Ecto neural progenitor cell (in vitro differentiated cells): ENCODE measurements around the gene PLEKHG5.
"Not testable (repeated sequence)": the region's sequence is repeated elsewhere in the genome, so short reads cannot be mapped to it uniquely, and the experiment has no call there.

Experiments
- DNase-seq: peaks from one replicate; pipeline ENCODE4 v3.0.0-alpha.2; 2018; ENCODE audit warnings: low spot score

Gene PLEKHG5

GRCh38 chr1:6495540-6496364, 4.3 kb upstream of the PLEKHG5 start:
- DNase-seq: no peak

DNA sequence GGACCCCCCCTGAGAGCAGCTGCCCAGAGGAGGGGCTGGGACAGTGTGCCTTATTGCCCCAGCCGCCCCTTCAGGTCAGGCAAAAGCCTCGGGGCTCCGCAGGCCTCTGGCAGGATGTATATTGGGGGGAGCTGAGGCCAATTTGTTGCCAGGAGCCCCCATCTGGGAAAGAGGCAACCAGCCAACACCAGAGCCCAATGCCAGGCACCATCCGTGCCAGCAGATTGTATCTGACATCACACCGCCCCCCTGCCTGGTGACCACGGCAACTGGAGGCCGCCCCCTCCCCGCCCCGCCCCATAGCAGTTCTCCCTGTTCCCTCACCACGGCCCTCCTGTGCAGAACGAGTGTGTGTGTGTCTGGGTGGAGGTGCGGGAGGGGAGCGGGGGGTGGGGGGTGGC, 3.6 kb upstream of the PLEKHG5 start:
- no peak for DNase-seq

DNA sequence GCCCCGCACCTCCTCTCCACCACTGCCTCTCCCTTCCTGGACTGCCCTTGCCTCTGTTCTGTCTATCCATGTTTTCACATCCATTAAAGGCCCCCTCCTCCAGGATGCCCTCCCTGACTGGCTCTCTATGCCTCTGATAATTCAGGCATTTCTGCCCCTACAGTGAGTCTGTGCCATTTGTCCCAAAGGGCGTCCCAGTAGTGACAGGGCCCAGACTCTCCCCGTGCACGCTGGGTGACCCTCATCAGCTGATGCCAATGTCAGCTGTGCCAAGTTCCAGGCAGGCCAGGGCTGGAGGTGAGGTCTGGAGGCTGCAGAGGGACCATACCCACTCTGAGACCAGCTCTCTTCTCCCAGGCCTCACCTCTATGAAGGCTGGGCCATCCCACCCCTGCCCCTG, 3.2 kb upstream of the PLEKHG5 start:
- DNase-seq: no peak

DNA sequence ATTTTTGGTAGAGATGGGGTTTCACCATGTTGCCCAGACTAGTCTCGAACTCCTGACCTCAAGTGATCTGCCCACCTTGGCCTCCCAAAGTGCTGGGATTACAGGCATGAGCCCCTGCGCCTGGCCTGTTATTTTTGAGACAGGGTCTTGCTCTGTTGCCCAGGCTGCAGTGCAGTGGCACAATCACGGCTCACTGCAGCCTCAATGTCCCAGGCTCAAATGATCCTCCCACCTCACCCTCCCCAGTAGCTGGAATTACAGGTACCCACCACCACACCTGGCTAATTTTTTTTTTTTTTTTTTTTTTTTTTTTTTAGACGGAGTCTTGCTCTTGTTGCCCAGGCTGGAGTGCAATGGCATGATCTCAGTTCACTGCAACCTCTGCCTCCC, 2.4 kb upstream of the PLEKHG5 start:
- not testable (repeated sequence) for DNase-seq

GRCh38 chr1:6491966-6492365, 499 bp upstream of the PLEKHG5 start:
- no peak for DNase-seq

- no peak for DNase-seq
Observed at GRCh38 chr1:6491081-6491449, 402 bp downstream of the PLEKHG5 start.

DNA sequence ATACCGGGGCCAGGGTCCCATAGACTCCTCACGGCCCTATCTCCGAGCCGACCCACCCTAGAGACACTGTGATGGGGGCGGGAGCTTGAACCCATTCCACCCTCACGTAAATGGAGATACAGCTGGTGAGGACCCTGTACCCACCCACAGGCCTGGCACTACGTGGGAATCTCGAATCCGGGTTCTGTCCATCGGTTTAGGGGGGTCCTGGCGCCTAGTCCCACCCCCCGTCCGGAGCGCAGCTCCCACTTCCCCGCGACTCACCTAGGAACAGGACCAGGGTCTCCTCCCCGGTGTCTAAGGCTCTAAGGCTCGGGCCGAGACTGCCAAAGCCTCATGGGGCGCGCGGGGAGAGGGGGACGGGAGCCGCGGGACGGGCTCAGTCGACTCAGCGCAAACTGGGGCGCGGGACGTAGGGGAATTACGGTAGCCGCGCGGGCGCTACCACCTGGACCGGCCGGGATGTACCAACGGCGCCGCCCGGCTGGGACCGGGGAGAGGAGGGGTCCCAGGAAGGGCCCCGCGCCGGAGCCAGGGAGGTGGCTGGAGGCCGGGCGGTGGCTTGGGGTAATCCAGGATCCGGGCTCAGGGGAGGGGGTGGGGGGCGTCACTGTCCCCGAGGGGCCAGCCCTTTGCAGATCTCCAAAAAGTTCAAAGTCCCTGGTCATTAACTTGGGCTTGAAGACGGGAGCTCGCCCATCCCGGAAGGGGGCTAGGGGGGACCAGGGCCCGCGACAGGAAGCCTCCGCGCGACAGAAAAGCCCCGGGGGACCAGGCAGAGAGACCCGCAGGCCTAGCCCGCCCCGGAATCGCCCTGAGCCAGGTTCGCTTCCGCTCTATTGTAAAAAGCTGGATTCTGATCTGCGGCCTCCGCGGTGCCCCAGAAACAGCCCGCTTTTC, 1.0 kb downstream of the PLEKHG5 start:
- DNase-seq: peak; percentile 85

DNA sequence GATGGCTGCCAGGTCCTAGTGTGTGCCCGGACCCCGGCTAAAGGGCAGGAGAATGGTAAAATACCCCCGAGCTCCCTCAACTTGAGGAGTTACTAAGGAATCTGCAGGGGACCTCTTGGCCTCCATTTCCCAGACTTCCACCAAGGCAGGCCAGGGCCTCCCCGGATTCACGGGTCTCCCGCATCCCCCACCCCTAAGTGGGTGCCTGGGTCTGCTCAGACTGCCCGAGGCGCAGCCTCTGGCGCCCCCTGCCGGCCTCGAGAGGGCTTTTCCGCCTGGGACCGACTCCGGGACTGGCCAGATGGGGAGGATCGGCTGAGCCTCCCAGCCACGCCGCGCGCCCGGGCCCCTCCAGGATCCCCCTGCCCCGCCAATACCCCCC, 1.7 kb downstream of the PLEKHG5 start:
- peak; percentile 90 for DNase-seq

DNA sequence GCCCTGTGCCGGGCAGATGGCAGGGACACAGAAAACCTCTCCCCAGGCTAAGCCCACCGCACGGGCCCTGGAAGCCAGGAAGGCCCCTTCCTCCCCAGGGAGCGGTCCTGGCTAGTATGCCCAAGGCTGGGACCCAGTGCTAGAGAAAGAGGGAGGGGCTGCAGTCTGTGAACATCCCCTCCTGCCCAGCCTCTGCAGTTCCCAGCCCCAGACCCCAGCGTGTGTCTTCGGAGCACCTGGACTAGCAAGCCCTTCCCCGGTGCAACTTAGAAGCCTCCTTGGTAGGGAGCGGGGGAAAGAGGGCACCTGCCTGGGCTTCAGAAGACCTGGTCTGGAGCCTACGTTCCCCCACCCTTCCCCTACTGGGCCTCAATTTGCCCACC, 2.1 kb downstream of the PLEKHG5 start:
- no peak for DNase-seq

GRCh38 chr1:6488602-6489382, 2.7 kb downstream of the PLEKHG5 start:
- DNase-seq: no peak

- no peak for DNase-seq
Observed at GRCh38 chr1:6487804-6488484, 3.5 kb downstream of the PLEKHG5 start.

DNA sequence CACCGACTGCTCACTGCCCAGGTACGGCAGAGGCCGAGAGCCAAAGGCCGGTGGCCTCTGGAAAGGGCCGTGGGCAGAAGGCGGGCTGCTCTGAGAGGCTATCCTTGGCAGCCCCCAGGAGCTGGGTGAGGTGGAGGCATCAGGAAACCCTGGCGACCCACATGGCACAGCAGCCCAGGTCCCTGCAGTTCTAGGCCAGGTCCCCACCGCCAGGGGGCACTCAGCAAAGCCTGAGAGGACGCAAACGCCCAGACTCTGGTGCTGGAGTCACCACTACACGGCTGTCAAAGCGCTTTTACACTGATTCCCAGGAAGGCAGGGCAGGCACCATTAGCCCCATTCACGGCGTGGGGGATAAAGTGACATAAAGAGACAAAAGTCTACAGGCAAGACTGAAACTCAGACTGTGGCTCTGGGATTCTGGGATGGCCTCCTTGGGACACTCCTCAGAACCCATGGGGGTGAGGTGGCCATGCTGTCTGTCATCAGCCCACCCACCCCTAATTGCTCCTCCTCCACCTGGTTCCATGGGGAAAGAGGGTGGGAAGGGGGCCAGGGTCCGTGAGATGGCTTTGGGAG, 4.9 kb downstream of the PLEKHG5 start:
- DNase-seq: peak; percentile 94

DNA sequence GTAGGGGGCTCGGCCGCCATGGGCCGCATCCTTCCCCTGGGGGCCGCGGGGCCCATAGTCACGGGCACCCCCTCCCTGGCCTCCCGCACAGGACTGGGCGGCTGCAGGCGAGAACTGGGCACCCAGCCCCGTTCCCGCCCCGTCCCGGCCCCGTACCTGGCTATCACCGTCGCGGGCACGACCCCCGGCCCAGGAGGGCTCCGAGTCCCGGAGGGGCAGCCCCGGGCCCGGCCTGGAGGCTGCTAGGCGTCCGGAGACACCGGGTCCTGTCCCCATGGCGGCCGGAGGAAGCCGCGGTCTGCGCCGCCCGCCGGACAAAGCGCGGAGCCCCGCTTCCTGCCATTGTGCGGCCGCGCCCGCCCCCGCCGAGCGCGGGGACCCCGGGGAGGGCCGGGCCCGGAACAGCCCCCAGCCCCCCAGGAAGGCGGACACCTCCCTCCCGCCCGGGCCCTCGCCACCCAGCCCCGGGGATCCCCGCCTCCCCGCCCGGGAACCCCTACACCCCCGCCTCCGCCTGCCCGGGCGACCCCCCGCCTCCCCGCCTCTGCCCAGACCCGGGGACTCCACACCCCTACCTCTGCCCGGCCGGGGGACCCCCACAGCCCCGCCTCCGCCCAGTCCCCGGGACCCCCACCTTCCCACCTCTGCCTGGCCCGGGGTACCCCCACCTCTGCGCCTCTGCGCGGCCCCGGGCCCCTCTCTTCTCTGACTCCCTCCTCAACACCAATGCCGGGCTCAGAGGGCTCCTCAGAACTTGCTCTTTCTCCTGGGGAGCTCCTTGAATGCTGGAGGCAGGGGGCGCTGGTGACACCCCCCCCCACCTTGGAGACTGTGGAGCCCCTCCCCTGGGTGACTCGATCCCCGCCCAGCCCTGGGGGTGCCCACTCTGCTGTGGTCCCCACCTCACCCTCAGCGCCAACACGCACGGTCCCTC, 6.0 kb downstream of the PLEKHG5 start:
- peak; percentile 67 for DNase-seq

GRCh38 chr1:6484826-6485167, 6.7 kb downstream of the PLEKHG5 start:
- no peak for DNase-seq

DNA sequence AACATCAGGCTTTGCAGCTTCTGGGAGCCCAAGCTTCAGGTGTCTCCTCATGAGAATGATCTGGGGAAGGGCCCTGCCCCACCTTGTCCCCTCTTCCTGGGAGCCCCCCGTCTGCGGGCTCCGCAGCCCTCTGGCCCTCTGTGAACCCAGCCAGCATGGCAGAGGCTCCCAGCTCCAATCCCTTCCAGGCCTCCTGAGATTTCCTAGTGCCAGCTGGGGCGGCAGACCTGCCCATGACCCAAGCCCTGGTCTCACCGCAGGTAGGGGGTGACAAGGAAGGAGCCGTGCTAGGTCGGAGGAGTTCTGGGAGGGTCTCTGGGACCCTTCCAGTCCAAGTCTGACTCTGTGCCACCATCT, 7.7 kb downstream of the PLEKHG5 start:
- DNase-seq: no peak

DNA sequence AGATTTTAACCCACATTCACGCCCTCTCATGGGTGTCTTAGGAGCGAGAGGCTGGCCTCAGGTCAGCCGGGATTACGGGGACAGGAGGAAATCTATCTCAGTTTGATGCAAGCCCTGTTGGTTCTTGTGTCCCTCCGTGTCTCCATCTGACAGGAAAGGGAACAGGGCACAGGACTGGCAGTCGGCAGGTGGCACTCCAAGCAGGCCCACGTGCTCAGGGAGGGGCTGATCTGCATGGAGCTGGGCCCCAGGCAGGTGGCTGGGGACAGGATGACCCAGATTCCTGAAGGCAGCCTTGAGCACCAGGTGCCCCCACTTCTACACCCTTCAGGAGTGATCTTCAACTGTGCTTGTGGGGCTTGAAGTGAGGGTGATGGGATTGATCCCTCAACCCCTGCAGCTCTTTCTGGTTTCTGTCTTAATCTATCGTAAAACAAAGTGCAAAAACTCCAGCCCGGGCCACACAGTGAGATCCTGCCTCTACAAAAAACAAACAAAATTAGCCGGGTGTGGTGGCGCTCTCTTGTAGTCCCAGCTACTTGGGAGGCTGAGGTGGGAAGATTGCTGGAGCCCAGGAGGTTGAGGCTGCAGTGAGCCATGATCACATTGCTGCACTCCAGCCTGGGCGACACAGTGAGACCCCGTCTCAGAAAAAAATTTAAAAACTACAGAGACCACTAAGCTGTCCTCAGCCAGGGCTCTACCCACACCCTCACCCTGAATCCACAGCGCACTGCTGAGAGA, 8.3 kb downstream of the PLEKHG5 start:
- DNase-seq: no peak

DNA sequence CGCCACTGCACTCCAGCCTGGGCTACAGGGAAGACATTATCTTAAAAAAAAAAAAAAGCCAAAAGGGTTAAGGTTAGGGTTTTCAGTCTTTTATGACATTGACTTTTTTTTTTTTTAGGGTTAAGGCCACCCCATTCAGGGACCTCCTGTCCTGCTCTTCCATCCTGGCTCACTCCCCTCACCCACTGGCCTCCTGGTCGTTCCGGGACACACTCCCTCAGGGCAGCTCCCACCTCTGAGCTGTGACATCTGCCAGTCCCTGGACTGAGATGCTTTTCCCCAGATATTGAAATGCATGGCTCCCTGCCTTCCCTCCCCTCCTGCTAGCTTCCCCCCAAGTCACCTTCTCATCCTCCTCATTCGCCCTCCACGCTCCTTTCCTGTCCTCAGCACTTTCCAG, 9.6 kb downstream of the PLEKHG5 start:
- no peak for DNase-seq

DNA sequence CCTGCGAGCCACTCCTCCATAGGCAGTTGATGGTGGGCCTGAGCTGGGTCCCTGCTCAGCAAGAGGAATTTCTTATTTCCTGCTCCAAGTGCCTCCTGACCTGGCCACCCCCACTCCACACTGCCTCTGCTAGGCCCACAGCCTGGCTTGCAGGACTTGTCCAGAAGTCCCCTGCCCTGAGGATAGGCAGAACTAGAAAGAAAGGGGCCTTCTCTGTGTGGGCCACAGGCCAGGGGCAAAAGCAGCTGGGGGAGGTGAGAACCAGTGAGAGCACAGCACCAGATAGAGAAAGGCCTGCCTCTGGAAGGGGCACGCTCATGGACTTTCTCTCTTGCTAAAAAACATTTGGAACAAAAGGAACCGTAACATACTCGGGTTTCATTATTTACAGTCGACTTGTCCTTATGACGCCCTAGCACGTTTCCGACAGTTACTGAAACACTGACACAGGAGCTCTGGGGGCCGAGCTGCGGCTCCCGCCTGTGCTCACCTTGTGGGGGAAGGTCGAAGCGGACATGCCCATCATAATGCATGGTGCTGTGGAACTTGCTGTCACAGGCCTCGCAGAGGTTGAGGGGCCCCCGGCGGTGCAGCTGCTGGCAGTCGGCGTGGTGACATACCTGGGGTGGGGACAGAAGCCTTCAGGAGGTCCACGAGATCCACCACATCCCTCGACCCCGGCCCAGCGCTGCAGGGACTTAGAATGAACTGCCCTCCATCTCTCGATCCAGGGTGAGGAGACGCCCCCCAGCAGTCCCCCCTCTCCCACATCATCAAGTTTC, 14.2 kb downstream of the PLEKHG5 start:
- DNase-seq: no peak

DNA sequence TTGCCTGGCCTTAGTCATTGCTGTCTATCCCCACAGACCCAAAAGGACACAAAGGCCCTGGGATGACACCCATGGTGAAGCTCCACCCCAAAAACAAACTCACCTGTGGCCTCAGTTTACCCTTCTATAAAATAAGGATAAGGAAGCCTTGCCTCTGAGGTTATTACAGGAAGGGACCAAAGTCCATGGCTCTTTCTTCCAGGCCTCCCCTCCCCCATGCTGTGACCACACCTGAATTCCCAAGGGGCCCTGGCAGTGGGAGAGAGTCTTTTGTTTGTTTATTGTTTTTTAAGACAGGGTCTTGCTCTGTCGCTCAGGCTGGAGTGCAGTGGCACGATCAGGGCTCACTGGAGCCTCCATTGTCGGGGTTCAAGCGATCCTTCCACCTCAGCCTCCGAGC, 15.0 kb downstream of the PLEKHG5 start:
- no peak for DNase-seq
